Mesothelial cell of epicardium (in vitro differentiated cells): ENCODE results near the gene SLC33A1. TPM values are rescaled to one million over a fixed set of nuclear protein-coding genes. Genes with fewer than 3 reads are reported as not detected.

Source experiments
- DNase-seq, 2 experiments: peaks; one replicate each; pipeline ENCODE4 v3.0.0; 2021; ENCODE audit warnings: low spot score in 2 of 2; ENCODE audit not compliant: unreplicated experiment in 2 of 2
- H3K27ac Mint-ChIP-seq: 2 replicates; pipeline ENCODE4 v1.8.0; 2021; ENCODE audit warnings: mixed read lengths
- H3K27me3 Mint-ChIP-seq: 2 replicates; pipeline ENCODE4 v1.8.0; 2021; ENCODE audit warnings: low read depth, mixed read lengths
- H3K36me3 Mint-ChIP-seq: 2 replicates; pipeline ENCODE4 v1.8.0; 2021; ENCODE audit warnings: mixed read lengths
- H3K4me1 Mint-ChIP-seq: 2 replicates; pipeline ENCODE4 v1.8.0; 2021; ENCODE audit warnings: mixed read lengths
- H3K4me3 Mint-ChIP-seq: 2 replicates; pipeline ENCODE4 v1.8.0; 2021; ENCODE audit warnings: mild to moderate bottlenecking, moderate library complexity, mixed read lengths
- H3K9me3 Mint-ChIP-seq: 2 replicates; pipeline ENCODE4 v1.8.0; 2021; ENCODE audit warnings: mixed read lengths
- total RNA-seq: library from RNA; stranded (reverse); gene quantifications from 3 replicates; pipeline ENCODE4 v1.2.1, GENCODE V29; 2021
- TF ChIP-seq, protein P1 (sequence below): fragments of 200-600 bp; sonication (generic); IDR thresholded peaks from one replicate; pipeline ENCODE4 v1.5.0; 2021; ENCODE audit warnings: antibody characterized with exemption; ENCODE audit not compliant: unreplicated experiment

The SLC33A1 gene
- total RNA-seq, 1 donor from 2014 or later: 23.8 TPM

DNA sequence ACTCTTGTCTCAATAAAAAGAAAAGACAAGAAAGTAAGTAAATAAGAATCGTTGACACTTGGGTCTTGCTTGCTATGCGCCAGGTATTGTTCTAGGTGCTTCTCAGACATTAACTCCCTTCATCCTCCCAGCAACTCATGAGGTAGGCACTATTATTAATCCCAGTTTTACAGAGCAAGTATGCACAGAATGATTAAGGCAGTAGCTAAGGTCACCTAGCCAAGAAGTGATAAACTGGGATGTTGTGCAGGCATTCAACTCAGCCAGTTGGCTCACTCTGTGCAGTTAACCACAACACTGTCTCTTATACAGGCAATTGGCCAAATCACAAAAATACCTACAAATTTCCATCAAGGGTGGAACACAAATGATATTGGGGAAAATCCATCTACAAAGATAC is 46.4 kb downstream of the SLC33A1 start:
- H3K36me3 Mint-ChIP-seq: peaks cover 8% of the 10 kb centered on the region
- H3K27me3 Mint-ChIP-seq: peaks cover 1% of the 10 kb centered on the region
- H3K4me3 Mint-ChIP-seq: no peak overlapping the region
- TF ChIP-seq, protein P1, sequence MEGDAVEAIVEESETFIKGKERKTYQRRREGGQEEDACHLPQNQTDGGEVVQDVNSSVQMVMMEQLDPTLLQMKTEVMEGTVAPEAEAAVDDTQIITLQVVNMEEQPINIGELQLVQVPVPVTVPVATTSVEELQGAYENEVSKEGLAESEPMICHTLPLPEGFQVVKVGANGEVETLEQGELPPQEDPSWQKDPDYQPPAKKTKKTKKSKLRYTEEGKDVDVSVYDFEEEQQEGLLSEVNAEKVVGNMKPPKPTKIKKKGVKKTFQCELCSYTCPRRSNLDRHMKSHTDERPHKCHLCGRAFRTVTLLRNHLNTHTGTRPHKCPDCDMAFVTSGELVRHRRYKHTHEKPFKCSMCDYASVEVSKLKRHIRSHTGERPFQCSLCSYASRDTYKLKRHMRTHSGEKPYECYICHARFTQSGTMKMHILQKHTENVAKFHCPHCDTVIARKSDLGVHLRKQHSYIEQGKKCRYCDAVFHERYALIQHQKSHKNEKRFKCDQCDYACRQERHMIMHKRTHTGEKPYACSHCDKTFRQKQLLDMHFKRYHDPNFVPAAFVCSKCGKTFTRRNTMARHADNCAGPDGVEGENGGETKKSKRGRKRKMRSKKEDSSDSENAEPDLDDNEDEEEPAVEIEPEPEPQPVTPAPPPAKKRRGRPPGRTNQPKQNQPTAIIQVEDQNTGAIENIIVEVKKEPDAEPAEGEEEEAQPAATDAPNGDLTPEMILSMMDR: no peak
- no peak for DNase-seq
- H3K27ac Mint-ChIP-seq: no peak overlapping the region
- H3K9me3 Mint-ChIP-seq: no peaks in the 10 kb centered on the region
- H3K4me1 Mint-ChIP-seq: no peaks in the 10 kb centered on the region

DNA sequence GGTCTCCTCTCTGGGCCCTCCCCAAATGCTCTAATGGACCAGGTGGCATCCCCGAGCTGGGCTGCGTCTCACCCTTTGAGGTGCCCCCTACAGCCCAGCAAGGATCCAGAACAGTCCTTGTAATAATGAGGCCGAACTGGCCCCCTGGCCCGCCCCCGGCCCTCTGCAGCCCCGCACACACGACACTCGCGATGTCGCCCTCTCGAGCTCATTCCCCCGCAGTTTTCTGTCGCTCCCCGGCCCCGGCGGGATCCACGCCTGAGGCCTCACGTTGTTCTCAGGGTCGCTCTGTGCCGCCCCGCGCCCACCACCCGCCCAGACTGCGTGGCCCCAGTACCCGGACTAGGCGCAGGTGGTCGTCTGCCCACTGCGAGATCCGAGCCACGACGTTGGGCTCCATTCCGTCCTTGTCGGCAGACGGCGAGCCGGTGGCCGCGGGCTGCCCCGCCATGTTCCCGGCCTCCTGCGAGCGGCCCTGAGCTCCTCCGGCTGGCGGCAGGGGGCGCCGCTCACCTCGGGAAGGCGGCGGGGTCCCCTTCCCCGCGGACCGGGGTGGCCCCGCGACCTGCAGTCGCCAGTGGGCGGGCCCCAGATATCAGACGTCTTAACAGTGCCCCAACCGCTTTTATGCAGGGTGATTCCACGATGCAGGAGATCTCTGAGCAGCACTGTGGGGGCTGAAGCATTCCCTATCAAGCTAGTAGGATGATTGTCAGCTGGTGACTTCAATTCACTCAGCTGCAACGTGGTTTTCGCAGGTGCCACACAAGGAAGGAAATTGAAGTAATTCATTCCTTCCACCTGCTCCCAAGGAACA is 48.2 kb downstream of the SLC33A1 start, which contains the start of gene C3orf33:
Gene C3orf33, minus strand, starts transcription at position 477 of the 817 bp plus-strand sequence. Its CDS starts 26 bp downstream, at position 451.
- peak; percentile 55 to 79 for DNase-seq
- Mint-ChIP-seq H3K27me3 (peaks cover 1% of the 10 kb centered on the region), H3K27ac (peak within 1 kb of the TSS; percentile 77), H3K9me3 (no peaks in the 10 kb centered on the region), H3K36me3 (peaks cover 17% of the 10 kb centered on the region), H3K4me3 (peak within 1 kb of the TSS; percentile 86), H3K4me1 (no peaks in the 10 kb centered on the region)
- TF ChIP-seq, protein P1: peak; percentile 67

DNA sequence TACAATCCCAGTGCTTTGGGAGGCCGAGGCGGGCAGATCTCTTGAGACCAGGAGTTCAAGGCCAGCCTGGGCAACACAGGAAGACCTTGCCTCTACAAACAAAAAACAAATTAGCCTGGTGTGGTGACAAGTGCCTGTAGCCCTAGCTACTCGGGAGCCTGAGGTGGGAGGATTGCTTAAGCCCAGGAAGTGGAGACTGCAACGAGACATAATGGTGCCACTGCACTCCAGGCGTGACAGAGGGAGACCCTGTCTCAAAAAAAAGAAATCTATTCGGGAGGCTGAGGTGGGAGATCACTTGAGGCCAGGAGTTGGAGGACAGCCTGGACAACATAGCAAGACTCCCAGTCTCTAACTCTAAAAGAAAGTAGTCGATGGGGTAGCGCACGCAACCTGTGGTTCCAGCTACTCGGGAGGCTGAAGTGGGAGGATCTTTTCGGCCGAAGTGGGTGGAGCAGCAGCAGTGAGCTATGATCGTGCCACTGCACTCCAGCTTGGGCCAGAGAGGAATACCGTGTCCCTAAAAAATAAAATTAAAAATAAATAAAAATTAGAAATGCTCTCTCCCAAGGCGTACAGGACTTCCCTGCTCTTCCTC is 48.9 kb downstream of the SLC33A1 start:
- Mint-ChIP-seq H3K27me3 (peaks cover 1% of the 10 kb centered on the region), H3K9me3 (no peaks in the 10 kb centered on the region), H3K36me3 (peaks cover 21% of the 10 kb centered on the region), H3K4me3 (peak overlapping the region; percentile 86), H3K4me1 (no peaks in the 10 kb centered on the region), H3K27ac (peak overlapping the region; percentile 77)
- DNase-seq: no peak
- TF ChIP-seq, protein P1: no peak

DNA sequence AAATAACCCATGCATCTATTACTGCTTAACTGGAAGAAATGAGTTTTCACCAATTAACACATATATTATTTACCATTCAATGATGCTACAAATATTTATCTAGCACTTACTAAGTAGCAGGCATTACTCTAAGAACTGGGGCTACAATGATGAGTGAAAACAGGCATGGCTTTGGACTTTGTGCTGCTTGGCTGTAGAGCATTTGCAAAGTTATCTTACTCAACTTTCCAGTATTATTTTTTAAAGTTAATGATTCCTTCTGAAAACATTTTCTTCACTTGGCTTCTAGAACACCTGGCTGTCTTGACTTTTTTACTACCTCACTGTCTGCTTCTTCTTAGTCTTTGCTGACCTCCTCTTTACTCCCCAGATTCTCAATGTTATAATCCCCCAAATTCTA is 49.9 kb downstream of the SLC33A1 start:
- no peaks in the 10 kb centered on the region for H3K4me1 Mint-ChIP-seq
- peak overlapping the region; percentile 86 for H3K4me3 Mint-ChIP-seq
- no peaks in the 10 kb centered on the region for H3K9me3 Mint-ChIP-seq
- DNase-seq: no peak
- no peak overlapping the region for H3K27ac Mint-ChIP-seq
- H3K27me3 Mint-ChIP-seq: peaks cover 1% of the 10 kb centered on the region
- TF ChIP-seq, protein P1: no peak
- H3K36me3 Mint-ChIP-seq: peaks cover 28% of the 10 kb centered on the region

DNA sequence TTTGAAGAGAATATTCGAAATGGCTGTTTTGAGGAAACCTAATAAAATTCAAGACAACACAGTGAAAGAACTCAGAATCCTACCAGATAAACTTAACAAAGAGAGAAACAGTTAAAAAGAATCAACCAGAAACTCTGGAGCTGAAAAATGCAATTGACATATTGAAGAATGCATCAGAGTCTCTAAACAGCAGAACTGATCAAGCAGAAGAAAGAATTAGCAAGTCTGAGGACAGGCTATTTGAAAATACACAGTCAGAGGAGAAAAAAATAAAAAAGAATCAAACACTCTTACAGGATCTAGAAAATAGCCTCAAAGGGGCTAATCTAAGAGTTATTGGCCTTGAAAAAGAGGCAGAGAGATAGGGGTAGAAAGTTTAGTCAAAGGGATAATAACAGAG is 61.7 kb downstream of the SLC33A1 start:
- Mint-ChIP-seq H3K36me3 (peaks cover 68% of the 10 kb centered on the region), H3K4me1 (no peaks in the 10 kb centered on the region), H3K9me3 (peaks cover 39% of the 10 kb centered on the region), H3K4me3 (no peak overlapping the region), H3K27ac (no peak overlapping the region), H3K27me3 (no peaks in the 10 kb centered on the region)
- DNase-seq: no peak
- TF ChIP-seq, protein P1: no peak
